Measurements from ENCODE around the gene HSF5.
"Not testable (repeated sequence)": the region's sequence is repeated elsewhere in the genome, so short reads cannot be mapped to it uniquely, and the experiment has no call there.

Gene HSF5

DNA sequence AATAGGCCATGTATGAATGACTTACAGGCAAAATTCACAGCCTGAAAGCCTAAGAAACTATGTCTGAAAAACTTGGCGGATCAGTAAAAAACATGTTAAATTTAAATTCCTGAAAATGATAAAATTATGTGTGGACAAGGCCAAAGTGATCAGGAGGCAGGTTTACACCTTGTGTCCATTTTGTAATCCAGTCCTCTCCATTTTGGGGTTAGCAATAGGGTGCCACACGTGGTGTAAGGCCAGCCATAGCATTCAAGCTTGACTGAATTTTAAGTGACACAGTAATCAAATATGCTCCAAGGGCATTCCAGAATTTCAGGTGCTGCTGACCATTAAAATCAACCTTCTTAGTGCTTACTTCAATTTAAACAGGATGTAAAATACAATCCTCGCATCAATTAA, 73.6 kb downstream of the HSF5 start:
- DNase-seq (ENCODE audit: low read depth in 2 of 3, low spot score in 1 of 3) = no peak

GRCh38 chr17:58413684-58414083, 74.5 kb downstream of the HSF5 start:
- DNase-seq (ENCODE audit: low read depth in 2 of 3, low spot score in 1 of 3) = no peak

DNA sequence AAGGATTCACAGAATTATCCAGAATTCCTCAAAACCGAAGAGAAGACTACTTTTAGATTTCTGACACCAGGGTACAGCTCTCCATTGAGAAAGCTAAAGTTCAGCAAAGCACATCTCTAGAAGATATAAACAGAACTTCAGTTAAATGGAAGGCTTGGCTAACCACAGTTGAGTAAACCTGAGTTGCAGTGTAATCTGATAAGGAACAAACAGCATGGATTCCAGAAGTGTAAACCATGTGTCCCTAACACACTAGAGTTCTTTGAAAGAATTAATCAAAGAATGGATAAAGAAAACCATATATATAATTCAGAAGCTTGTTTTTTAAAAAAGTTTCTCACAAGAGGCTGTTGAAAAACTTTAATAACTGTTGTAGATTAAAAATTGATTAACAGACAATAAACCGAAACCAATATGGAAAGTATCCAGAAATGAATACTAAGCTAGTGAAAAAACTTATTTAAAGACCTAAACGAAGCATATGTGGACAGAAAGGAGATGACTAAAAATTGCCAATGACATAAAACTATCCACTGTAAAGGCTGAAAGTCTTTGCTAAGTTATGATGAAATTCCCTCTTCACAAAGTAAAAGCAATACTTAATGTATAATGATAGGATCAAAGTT, 75.1 kb downstream of the HSF5 start:
- no peak for DNase-seq (ENCODE audit: low read depth in 2 of 3, low spot score in 1 of 3)

GRCh38 chr17:58412064-58412703, 76.0 kb downstream of the HSF5 start:
- DNase-seq (ENCODE audit: low read depth in 2 of 3, low spot score in 1 of 3) = no peak

DNA sequence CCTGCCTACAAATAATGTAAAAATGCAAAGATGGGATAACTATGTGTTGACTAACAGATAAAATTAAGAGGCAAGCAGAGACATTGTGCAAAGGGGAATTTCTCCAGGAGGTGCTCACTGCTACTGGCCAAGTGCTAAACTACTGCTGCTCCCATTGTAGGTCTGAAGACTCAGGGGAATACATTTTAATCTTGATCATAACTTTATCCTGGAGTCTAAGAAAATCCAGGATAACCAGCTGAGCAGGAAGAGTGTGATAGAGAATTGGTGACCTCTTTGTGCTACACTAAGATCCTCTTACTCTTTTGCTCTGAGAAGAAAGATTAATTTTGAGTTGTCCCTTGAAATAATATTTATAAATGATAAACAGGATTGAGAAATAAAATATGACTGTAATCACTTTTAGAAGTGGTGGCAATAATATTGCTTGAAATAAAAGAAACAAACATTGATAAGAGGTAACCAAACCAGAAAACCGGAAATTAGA, 76.8 kb downstream of the HSF5 start:
- DNase-seq (ENCODE audit: low read depth in 2 of 3, low spot score in 1 of 3) = no peak

DNA sequence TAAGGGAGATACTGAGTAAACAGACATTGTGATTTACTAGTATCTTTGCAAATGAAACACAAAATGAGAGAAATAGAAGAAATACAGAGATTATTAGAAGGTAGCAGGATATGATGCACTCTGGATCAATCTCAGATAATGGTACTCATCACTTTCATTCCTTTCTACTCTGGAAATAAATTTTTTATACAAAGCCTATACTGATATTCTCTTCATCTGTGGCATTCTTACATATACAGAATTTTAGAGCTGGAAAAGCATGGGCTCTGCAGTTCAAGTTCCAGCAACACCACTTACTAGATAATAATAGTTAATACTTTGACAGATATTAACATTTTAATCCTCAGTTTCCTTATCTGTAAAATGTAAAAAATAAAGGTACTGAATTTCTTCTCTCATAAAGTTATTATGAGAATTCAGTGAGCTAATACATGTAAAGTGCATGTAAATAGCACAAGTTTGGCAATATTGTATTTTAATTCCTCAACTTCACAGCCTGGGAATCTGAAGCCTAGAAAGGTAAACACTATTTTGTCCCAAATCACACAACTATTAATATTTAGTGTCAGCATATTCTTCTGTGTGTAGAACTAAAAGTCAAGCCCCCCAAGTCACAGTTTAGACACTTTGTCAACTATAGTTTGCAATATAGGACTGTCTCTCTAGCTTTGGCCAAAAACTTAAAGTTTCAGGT, 77.3 kb downstream of the HSF5 start:
- DNase-seq (ENCODE audit: low read depth in 2 of 3, low spot score in 1 of 3) = no peak

GRCh38 chr17:58409432-58409831, 78.8 kb downstream of the HSF5 start:
- DNase-seq (ENCODE audit: low read depth in 2 of 3, low spot score in 1 of 3) = no peak

GRCh38 chr17:58403311-58403710, 84.9 kb downstream of the HSF5 start:
- no peak for DNase-seq (ENCODE audit: low read depth in 2 of 3, low spot score in 1 of 3)

- DNase-seq (ENCODE audit: low read depth in 2 of 3, low spot score in 1 of 3) = no peak
Observed at GRCh38 chr17:58402679-58403078, 85.5 kb downstream of the HSF5 start.

DNA sequence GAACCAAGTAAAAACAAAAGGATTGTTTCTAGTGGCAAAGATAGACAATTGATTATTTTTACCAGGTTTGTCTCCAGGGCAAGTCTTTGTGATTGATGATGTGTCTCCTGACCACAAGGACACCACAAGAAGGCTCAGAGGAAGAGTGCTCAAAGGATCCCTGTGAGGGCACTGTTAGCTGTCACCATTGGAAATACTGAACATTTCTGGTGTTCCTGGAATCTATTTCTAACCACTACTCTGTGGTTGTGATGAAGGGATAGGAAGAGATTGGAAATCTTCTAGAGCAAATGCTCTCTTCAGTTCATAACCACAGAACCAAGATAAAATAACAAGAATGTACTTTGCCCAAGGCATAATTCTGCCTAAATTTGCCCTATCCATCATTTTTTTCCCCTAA, 86.2 kb downstream of the HSF5 start:
- DNase-seq (ENCODE audit: low read depth in 2 of 3, low spot score in 1 of 3) = peak in 1 of 3 donors; percentile 19

GRCh38 chr17:58401287-58401686, 86.9 kb downstream of the HSF5 start:
- DNase-seq (ENCODE audit: low read depth in 2 of 3, low spot score in 1 of 3) = no peak

DNA sequence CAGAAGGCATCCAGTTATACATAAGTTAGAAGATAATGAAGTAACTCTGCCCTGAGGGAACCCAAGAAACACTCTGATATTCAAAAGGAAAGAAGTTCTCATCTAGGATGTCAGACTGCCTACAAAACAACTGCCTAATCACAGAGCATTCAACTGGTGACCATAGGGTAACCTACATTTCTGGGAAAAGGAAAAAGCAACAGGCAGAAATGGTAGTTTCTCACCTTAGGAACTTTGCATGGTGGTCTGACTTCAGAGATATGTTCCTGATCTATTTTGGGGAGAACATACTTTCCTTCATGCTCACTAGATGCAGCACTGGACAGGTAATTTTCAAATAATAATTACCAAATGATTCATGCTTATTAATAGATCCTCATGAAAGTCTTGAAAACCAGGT, 87.4 kb downstream of the HSF5 start:
- DNase-seq (ENCODE audit: low read depth in 2 of 3, low spot score in 1 of 3) = no peak

GRCh38 chr17:58399974-58400373, 88.2 kb downstream of the HSF5 start:
- no peak for DNase-seq (ENCODE audit: low read depth in 2 of 3, low spot score in 1 of 3)

DNA sequence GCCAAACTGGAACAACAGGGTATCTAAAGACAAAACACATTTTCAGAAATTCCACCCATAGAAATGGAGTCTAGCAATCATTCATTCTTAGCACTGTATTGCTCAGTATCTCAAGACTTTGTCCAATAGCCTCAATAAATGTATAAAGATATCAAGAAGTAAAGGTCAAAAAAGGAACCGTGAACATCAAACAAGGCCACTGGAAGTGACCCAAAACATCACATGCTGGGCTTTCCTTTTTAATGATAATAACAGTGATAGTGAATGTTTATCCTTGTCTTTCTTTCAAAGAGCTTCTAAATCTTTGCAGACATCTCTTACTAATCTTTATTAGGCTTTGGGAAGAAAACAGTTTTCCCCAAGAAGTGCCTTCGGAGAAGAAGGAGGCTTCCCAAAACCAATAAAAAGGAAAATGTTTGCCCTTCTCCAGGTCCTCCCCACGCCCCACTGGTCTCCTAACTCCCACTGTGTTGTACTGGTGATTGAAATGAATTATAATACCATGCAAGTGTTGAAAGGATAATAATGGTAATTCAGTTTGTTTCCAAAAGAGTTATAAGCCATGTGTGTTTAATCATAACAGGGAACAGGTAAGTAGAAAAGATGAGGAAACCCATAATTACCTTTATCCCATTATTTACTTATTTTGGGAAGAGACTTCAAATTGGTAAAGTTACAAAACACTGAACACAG, 89.5 kb downstream of the HSF5 start:
- DNase-seq (ENCODE audit: low read depth in 2 of 3, low spot score in 1 of 3) = no peak

DNA sequence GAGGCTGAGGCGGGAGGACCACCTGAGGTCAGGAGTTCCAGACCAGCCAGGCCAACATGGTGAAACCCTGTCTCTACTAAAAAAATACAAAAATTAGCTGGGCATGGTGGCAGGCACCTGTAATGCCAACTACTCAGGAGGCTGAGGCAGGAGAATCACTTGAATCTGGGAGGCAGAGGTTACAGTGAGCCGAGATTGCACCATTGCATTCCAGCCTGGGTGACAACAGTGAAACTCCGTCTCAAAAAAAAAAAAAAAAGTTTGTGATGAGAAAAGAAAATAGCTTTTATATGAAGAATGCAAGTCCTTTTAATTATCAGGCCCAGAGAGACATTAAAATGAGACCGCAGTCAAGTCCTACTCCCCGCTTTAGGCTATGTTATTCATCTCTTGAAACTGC, 90.8 kb downstream of the HSF5 start:
- not testable (repeated sequence) for DNase-seq (ENCODE audit: low read depth in 2 of 3, low spot score in 1 of 3)

DNA sequence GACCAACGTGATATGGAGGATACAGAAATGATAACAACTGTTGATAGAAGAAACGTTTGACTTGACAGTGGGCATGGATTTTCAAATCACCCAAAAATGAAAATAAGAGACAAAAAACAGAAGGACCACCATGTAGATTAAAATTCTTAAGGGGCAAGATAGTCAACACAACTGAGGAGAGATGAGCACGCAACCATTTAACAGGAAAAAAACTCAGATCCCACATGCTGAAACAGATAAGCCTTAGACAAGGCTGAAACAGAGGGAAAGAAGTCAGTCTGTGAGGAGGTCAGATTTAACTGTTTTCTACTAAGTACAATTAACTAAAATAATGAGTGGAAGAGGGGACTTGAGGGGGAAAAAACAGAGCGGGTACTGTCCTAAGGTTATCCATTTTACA, 92.0 kb downstream of the HSF5 start:
- no peak for DNase-seq (ENCODE audit: low read depth in 2 of 3, low spot score in 1 of 3)

GRCh38 chr17:58394534-58395223, 93.5 kb downstream of the HSF5 start:
- DNase-seq (ENCODE audit: low read depth in 2 of 3, low spot score in 1 of 3) = no peak

DNA sequence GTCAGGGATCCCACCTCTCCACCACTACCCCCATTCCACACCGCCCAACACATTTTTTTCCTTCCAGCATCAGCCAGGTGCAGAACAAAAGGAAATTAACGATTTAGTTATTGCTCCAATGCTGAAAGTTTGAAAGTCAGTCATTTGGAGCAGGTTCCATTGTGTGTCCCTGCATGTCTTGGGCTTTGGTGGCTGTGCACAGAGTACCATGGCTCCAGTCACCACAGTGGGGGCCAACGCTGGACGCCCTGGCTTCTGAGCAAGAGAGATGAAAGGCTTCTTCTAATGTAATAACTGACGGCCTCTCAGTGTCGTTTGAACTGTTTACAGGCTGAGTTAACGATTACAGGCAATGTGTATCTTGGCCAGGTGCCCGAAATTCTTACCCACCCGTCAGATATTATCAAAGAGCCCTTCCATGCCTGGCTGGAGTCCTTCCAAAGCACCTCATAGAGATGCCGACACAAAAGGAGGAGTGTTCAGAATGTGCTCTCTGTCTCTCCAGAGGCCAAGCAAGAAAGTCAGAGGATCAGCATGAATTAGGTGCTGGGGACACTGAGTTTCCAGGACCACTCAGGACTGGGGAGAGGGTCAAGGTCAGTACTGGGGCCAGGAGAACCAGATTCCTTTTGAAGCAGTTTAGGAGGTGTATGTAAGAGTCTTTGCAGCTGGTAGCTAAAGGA, 96.8 kb downstream of the HSF5 start:
- no peak for DNase-seq (ENCODE audit: low read depth in 2 of 3, low spot score in 1 of 3)

- DNase-seq (ENCODE audit: low read depth in 2 of 3, low spot score in 1 of 3) = no peak
Observed at GRCh38 chr17:58390884-58391283, 97.3 kb downstream of the HSF5 start.

- no peak for DNase-seq (ENCODE audit: low read depth in 2 of 3, low spot score in 1 of 3)
Observed at GRCh38 chr17:58388302-58389190, 99.7 kb downstream of the HSF5 start.
